HG03565 (cell line): ENCODE data around the gene LMOD2.
"Not testable (repeated sequence)": the region's sequence is repeated elsewhere in the genome, so short reads cannot be mapped to it uniquely, and the experiment has no call there.

Experiments used
- ATAC-seq: cut with Tn5 transposase; IDR thresholded peaks from one replicate; pipeline ENCODE4 v1.9.1; 2021; ENCODE audit warnings: mild to moderate bottlenecking, moderate library complexity; ENCODE audit not compliant: unreplicated experiment

Gene LMOD2, protein sequence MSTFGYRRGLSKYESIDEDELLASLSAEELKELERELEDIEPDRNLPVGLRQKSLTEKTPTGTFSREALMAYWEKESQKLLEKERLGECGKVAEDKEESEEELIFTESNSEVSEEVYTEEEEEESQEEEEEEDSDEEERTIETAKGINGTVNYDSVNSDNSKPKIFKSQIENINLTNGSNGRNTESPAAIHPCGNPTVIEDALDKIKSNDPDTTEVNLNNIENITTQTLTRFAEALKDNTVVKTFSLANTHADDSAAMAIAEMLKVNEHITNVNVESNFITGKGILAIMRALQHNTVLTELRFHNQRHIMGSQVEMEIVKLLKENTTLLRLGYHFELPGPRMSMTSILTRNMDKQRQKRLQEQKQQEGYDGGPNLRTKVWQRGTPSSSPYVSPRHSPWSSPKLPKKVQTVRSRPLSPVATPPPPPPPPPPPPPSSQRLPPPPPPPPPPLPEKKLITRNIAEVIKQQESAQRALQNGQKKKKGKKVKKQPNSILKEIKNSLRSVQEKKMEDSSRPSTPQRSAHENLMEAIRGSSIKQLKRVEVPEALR

DNA sequence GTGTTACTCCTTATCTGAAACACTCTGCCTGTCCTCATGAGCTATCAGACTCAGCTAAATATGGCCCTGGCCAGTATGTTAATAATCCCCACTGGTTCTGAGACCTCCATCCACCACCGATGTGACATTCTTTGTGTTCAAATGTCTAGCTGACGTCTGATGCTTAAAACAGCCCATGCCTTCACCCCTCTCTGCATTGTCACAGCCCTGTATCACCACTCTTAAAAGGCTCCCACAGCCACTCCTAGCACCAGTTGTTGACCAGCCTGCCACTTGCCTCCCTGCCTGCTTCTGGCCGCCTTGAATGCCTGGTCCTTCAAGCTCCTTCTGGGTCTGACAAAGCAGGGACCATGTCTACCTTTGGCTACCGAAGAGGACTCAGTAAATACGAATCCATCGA lies at the start of gene LMOD2:
Gene LMOD2 (plus strand): TSS at position 253 of the 400 bp plus-strand sequence. CDS start 98 bp downstream, at position 351.
- ATAC-seq = no peak

DNA sequence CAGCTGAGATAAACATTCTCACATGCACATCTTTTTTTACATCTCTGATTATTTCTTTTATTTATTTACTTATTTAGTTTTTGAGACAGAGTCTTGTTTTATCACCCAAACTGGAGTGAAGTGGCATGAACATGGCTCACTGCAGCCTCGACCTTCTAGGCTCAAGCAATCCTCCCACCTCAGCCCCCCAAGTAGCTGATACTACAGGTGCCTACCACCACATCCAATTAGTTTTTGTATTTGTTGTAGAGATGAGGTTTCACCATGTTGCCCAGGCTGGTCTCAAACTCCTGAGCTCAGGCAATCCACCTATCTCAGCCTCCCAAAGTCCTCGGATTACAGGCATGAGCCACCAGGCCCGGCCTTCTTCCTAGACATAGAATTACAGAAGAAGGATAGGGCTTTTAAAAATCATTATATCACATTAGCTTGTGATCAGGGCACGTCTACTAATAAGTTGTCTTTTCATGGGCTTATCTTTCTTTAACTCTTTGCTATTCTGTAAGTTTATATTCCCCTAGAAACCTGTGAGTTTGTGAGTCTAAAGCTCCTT lies 48.2 kb upstream of the LMOD2 start:
- ATAC-seq = no peak

DNA sequence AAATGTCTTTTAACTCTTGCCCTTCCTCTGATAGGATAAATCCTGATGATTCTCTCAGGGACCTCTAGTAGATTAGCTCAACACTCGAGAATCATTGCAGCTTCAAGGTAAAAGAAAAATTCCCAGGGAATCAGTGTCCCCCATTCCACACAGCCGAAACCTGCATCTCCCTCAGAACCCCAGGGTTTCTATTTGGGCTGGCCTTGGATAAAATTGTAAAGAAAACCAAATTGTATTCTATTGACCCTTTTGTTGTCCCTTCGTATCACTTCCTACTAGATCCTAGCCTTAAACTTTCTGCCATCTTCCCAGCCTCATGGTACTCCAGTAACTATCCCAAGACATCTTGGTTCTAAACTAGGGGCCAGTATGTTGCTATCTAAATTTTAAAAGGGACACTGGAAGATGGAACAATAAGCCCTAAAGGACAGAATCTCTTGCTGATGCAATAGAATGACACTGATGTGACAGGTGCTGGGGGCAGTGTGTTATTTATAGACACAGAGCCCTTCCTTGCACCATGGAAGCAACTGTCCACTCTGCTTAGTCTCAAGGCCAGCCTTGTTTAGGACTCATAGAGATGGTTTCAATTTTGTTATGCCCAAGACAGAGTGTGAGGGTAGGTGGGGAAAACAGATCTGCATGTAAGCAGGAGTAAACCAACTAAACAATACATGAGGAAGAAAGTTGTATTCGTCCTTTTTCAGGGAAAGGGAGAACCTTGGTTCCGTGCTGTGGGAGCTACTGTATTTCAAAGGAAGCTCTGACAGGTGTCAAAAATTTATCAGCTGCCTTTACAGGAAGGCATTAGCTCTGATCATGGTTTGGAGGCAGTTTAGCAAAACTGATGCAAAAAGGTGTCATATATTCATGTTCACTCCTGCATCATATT lies 46.4 kb upstream of the LMOD2 start:
- no peak for ATAC-seq

DNA sequence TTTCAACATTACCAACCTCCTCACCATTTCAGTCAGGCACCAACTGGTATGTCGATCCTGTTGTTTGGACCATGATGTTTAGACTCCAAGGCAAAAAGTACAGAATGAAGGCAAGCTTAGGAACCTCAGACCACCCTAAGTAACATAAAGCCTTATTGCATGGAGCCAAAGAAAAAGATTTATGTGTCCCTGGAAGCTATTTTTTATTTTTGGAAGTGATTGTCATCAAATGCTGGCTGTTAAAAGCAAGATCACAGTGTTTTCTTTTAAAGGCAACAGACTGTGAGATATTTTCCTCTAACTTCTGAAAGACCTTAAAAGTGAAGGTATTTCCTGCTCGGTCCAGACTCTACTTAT lies 45.8 kb upstream of the LMOD2 start:
- no peak for ATAC-seq

DNA sequence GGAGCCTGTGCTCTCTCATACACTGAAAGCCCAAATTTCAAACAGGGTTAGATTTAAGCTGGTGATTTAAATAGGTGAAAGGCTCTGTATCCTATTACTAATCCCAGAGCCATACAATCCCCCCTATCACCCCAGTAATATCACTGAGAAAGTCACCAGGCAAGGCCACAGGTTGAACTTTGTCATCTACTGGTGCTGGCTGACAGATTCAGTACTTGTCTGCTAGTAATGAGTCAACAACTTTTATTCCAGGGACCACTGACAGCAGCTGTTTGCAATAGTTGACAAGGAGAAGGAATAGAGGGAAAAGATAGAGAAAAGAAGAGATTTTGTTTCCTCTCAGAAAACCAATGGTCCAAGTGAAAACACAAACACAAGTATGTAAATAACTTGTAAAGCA lies 43.6 kb upstream of the LMOD2 start:
- ATAC-seq = no peak

DNA sequence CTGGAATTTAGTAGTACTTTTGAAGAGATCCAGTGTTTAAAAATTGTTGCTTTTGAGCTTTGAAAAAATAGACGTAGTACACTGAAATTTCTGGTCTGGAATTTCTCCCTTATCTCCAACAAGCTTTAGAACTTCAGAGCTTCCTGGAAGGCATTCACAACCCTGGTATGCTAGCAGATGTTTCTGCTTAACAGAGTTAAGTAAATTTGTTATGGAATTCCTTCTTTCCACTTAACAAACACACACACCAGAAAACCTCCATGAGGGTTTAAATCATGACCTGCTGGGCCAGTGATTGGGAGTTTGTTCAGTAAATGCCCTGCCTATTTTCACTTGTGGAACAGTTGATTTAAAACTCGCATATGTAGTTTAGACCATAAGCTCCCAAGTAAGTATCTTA lies 40.3 kb upstream of the LMOD2 start:
- ATAC-seq = no peak

DNA sequence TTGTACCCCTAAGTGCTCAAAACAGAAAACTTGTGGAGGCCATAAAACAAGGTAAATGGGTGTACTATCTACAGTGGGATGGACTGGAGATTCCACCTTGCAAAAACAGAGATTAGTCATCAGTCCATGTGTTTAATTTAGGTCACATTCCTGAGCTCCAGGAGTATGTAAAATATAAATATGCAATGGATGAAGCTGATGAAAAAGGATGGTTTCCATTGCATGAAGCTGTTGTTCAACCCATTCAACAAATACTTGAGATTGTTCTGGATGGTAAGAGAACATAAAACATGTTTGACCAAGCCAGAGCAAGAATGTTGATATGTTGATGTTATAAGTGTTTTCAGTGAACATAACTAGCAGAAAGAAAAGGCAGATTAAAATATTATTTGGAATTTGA lies 39.4 kb upstream of the LMOD2 start:
- ATAC-seq = no peak

DNA sequence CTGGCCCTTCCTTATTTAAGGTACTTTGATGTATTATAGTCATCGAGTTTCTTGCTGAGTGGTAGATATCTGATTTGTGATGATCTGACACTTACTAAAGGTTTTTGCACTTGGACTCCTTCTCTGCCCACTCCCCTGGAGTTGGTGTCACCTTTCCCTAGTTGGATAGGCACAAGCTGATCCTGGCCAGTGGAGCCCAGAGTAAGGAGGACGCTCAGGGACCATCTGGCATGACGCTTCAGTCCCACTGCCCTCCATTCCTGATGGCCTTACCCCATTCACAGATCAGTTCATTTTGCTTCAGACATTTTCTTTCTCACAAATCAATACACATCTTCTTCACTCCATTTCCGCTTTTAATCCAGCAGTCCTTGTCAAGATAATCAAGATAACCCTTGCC lies 34.0 kb upstream of the LMOD2 start:
- no peak for ATAC-seq

DNA sequence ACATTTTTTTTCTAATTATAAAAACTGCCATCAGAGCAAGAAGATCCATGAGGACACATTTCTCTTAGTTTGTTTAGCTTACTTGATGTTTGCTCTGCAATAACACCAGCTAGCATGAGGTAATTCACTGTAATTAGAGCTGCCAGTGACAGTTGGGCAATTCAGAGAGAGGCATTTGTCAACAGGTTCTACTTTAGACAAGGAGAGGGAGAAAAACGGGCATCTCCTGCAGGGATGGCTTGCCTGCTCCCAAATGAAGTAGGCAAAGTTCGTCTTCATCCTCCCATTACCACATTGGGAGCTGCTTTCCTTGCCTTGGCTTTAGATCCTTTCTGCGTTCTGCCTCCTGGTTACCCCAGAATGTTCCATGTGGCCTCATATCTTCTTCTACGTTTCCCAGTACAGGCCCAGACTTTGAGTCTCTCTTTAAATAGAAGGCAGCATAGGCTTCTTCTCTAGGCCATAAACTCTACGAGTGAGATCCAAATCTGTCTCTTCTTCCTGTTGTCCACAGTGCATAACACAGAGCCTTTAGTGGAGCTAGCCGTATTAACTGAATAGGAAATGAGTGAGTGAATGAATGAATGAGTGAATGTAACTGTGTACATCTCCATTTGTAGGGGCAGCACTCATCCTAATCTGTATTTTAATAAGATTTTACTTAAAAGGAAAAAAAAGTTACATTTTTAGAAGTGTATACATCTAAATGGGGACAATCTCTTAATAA lies 32.8 kb upstream of the LMOD2 start:
- ATAC-seq = no peak

DNA sequence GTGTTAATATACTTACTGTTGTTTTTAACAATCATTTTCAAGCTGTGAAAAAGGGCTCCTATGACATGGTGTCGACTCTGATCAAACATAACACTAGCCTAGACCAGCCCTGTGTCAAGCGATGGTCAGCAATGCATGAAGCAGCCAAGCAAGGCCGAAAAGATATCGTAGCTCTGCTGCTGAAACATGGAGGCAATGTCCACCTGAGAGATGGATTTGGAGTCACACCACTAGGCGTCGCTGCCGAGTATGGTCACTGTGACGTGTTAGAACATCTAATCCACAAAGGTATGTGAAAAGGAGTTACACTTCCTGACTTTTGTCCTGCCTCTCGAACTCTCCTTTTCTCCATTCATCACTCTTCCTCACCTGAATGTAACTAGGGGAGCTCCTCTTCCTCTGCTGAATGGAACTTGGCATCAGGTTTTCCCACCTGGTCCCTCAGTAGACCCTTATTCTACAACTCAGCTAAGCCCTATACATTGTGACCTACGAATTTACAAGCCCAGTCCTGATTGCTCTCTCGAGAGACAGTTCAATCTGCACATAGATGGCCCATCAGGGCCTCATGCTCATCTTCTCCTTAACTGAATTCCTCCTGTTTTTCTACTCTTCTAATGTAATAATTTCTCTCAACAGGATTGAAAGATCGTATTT lies 31.0 kb upstream of the LMOD2 start:
- peak; percentile 81 for ATAC-seq

DNA sequence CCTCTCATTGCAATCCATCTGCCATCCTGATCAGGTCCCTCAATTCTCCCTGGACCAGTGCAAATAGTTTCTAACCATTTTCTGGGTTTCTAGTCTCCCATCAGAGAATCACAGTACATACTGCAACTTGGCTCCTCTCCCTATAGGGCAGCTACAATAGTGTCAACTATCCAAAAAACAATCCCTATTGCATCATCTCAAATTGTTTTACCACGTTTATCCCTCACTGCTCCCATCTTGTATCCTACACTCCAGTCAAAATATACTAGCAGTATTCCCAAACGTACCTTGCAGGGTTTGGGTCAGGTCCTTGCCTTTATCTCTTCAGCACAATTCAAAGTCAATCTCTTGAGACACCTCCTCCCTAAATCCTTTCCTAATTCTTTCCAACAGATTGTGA lies 30.4 kb upstream of the LMOD2 start:
- no peak for ATAC-seq

DNA sequence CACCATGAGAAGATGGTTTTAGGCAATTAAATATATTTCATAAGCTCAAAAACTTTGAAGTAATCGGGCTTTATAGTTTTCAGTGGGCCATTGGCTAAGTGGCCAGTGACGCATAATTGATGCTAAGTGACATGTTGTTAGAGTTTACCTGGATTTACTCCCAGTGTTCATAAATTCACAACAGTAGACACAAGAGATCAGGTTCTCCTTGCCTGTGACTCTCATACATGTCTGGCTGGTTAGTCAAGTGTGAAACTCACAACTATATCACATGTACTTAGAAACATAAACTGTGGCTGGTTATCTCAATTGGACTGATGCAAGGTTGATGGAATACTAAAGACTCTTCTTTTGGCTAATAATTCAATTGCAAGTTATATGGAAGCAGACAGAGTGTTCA lies 27.8 kb upstream of the LMOD2 start:
- no peak for ATAC-seq

DNA sequence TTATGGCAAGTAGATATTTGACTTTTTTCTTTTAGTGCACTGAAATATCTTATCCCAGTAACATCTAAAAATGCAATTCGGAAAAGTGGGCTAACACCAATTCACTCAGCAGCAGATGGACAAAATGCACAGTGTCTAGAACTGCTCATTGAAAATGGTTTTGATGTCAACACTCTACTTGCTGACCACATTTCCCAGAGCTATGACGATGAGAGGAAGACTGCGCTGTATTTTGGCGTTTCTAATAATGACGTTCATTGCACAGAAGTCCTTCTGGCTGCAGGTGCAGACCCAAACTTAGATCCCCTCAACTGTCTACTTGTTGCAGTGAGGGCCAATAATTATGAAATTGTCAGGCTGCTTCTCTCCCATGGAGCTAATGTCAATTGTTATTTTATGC lies 26.8 kb upstream of the LMOD2 start:
- no peak for ATAC-seq

DNA sequence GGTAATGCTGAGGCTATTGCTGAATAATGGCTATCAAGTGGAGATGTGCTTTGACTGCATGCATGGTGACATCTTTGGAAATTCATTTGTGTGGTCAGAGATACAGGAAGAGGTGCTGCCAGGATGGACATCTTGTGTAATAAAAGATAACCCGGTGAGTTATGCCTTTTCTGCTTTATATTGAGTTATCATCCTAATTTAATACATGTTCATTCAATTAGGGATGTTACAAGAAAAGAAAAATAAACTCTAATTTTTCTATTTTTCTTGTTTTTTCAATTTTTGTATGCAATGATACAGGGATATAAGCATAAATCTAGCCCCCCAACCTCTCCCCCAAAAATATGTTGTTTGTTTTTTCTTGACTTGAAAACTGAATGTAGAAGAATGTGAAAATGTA lies 26.4 kb upstream of the LMOD2 start:
- ATAC-seq = no peak

DNA sequence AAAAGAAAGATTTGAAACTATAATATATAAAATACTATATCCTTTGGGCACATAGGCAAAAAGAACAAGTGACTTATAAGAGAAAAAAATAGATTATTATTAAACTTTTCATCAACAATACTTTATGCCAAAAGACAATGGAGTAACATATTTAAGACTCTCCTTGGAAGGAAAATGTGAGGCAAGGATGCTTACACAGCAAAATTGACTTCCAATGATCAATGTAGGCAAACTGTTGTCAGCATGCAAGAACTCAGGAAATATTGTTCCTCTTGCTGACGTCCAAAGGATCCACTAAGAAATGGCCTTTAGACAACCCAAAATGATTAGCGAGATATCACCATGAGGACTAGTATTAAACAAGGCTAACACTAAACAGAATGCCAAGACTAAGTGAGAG lies 22.9 kb upstream of the LMOD2 start:
- ATAC-seq = no peak

DNA sequence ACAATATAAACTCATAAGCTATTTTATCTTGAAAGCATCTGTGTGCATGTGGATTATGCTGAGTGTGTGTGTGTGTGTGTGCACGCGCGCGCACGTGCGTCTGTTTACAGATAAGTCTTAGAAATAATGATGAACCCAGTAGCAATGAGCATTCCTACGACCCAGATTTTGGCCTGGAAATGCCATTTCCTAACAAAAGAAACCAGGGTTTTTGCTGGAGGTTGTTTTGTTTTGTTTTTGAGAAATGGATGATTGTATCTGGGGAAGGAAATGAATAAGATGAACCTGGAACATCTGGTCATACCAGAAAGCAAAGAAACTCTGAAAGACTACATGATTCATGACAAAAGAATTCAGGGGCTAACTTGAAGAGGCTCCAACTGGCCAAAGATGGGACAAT lies 22.1 kb upstream of the LMOD2 start:
- ATAC-seq = no peak

DNA sequence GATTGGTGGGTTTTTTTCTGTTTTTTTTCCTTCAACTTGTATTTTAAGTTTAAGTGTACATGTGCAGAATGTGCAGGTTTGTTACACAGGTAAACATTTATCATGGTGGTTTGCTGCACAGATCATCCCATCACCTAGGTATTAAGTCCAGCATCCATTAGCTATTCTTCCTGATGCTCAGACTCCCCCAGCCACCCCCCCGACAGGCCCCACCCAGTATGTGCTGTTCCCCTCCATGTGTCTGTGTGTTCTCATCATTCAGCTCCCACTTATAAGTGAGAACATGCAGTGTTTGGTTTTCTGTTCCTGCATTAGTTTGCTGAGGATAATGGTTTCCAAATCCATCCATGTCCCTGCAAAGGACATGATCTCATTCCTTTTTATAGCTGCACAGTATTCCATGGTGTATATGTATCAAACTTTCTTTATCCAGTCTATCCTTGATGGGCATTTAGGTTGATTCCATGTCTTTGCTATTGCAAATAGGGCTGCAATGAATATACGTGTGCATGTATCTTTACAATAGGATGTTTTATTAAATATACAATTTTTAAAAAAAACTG lies 21.6 kb upstream of the LMOD2 start:
- not testable (repeated sequence) for ATAC-seq

DNA sequence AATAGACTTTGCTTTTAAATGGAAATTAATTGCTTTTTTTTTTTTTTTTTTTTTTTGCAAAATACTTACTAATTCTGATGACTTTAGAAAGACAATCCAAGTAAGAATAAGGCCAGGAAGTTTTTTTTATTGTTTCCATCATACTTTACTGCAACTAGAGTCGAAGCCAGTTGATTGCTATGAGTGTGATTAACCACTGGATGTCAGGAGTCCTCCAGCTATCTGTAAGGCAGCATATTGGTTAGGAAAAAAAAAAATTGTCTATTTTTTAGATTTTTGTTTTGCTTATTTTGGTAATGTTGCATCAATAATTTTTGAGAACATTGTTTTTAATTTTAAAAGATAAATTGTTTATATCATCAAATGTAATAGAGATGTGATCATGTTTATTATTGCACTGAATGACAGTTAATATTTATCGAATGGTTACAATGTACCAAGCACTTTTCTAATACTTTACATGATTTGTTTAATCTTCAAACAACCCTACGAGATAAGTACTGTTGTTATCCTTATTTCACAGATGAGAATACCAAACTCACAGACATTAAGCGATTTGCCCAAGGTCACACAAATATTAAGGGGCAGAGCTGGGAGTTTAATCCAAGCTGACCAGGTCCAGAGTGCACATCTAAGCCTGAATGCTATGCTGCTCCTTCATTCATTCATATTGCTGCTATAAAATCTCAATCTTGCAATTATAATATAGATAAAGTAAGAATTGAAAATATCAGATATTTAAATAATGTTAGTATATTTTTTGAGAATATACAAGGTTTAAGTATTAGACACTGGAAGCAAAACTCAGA lies 19.9 kb upstream of the LMOD2 start:
- no peak for ATAC-seq

DNA sequence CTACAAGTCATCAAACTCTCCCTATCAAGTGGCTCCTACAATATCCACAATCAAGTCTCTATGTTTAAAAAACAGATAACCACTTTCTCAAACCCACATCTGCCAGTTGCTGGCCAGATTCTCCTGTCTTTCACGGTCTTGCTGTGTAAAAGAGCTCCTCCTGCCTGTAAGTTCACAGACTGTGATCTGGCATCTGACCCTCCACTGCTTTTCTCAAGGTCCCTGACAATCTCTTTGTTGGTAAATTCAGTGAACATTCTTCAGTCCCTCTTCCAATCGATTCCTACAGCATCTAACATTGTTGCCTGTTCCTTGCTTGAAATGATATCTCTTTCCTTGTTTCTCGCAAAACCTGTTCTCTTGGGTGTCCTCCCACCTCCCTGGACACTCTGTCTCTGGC lies 18.5 kb upstream of the LMOD2 start:
- ATAC-seq = no peak
